ENCODE measurements around the gene CELA2A.

DNA sequence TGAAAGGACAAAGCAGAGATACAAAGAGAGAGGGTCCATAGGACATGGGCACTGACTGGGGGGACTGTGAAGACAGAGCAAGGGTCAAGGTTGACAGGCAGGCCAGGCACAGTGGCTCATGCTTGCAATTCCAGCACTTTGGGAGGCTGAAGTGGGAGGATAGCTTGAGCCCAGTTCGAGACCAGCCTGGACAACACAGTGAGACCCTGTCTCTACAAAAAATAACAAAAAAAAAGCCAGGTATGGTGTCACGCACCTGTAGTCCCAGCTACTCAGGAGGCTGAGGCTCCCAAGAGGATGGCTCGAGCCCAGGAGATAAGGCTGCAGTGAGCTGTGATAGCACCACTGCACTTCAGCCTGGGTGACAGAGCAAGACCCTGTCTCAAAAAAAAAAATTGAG is 63.1 kb downstream of the CELA2A start:
- TF ChIP-seq BCL11A (IDR thresholded peaks at IDR 0.05; ENCODE audit: low read depth, low read length) = no peak
- no peak for TF ChIP-seq EZH2 (IDR thresholded peaks at IDR 0.05; ENCODE audit: borderline replicate concordance, control insufficient read depth, low read depth, low read length)
- TF ChIP-seq, protein P1, sequence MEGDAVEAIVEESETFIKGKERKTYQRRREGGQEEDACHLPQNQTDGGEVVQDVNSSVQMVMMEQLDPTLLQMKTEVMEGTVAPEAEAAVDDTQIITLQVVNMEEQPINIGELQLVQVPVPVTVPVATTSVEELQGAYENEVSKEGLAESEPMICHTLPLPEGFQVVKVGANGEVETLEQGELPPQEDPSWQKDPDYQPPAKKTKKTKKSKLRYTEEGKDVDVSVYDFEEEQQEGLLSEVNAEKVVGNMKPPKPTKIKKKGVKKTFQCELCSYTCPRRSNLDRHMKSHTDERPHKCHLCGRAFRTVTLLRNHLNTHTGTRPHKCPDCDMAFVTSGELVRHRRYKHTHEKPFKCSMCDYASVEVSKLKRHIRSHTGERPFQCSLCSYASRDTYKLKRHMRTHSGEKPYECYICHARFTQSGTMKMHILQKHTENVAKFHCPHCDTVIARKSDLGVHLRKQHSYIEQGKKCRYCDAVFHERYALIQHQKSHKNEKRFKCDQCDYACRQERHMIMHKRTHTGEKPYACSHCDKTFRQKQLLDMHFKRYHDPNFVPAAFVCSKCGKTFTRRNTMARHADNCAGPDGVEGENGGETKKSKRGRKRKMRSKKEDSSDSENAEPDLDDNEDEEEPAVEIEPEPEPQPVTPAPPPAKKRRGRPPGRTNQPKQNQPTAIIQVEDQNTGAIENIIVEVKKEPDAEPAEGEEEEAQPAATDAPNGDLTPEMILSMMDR (IDR thresholded peaks at IDR 0.05 in 2 of 3, conservative IDR thresholded peaks at IDR 0.05 in 1 of 3; ENCODE audit: control insufficient read depth in 2 of 3, extremely low read depth in 1 of 3, insufficient read depth in 1 of 3, low read depth in 3 of 3, low read length in 3 of 3) = no peak
- TF ChIP-seq ATF7 (IDR thresholded peaks at IDR 0.05; ENCODE audit: low read depth) = no peak
- TF ChIP-seq POLR2A (IDR thresholded peaks at IDR 0.05; ENCODE audit: low read depth, low read length) = no peak
- TF ChIP-seq SIX5 (IDR thresholded peaks at IDR 0.05; ENCODE audit: low read depth, low read length, severe bottlenecking) = no peak
- TF ChIP-seq TCF12 (IDR thresholded peaks at IDR 0.05; ENCODE audit: low read depth, low read length) = no peak
- TF ChIP-seq, protein P2, sequence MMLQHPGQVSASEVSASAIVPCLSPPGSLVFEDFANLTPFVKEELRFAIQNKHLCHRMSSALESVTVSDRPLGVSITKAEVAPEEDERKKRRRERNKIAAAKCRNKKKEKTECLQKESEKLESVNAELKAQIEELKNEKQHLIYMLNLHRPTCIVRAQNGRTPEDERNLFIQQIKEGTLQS (IDR thresholded peaks at IDR 0.05; ENCODE audit: borderline replicate concordance, extremely low read depth, low read depth, low read length) = no peak
- TF ChIP-seq TAF1 (IDR thresholded peaks at IDR 0.05; ENCODE audit: borderline replicate concordance, low read depth, low read length) = no peak
- no peak for TF ChIP-seq KDM1A (IDR thresholded peaks at IDR 0.05; ENCODE audit: borderline replicate concordance)
